HepG2 (cell line): ENCODE data around the gene AHCYL1. TPM values are rescaled to one million over a fixed set of nuclear protein-coding genes. Genes with fewer than 3 reads are reported as not detected.

ENCODE experiments used
- ATAC-seq: fragments of 200-7000 bp; cut with Tn5 transposase; 3 replicates; pipeline ENCODE4 v1.9.1; 2020; ENCODE audit warnings: mild to moderate bottlenecking, moderate library complexity
- BruUV-seq: library from RNA; stranded (reverse); fragments of 400-500 nt; replicated peaks from 2 replicates; lab custom pipeline; 2021; lab: Mats Ljungman, UMichigan
- CTCF ChIA-PET: fragments of 300-600 bp; formaldehyde crosslinking; extraction: SDS; loops from one replicate; lab custom pipeline; 2021; ENCODE audit warnings: low total read pairs, inconsistent platforms, low intra/inter-chr PET ratio; lab: Yijun Ruan, JAX
- POLR2A ChIA-PET: fragments of 350-600 bp; sonication (Branson Sonifier 250); formaldehyde crosslinking; loops from one replicate; lab custom pipeline; 2020; ENCODE audit warnings: antibody characterized with exemption, inconsistent platforms; lab: Yijun Ruan, JAX
- DNase-seq: peaks from one replicate; pipeline ENCODE4 v3.0.0-alpha.2; 2015; ENCODE audit warnings: low spot score
- FAIRE-seq: peaks from 3 replicates; lab custom pipeline; 2011; peaks lifted over from hg19 to GRCh38; lab: Jason Lieb, UNC
- H2AFZ ChIP-seq: one replicate; pipeline ENCODE4 v1.6.1; 2011; ENCODE audit warnings: low read length, inconsistent platforms
- H3K27ac ChIP-seq: fragments of 300-600 bp; 3 replicates; pipeline ENCODE4 v1.8.0; 2011; ENCODE audit warnings: mixed run types, mild to moderate bottlenecking, mixed read lengths, low read length, inconsistent platforms; ENCODE audit not compliant: insufficient read depth; ENCODE audit errors: extremely low read length
- H3K27me3 ChIP-seq, 2 experiments: fragments of 200-600 bp in 1 of 2; 2 replicates in 1 of 2; 3 replicates in 1 of 2; pipeline versions ENCODE4 v1.6.0 to v1.8.0; 2011; ENCODE audit warnings: low read length in 2 of 2, mild to moderate bottlenecking in 2 of 2, moderate library complexity in 2 of 2, inconsistent platforms in 1 of 2; ENCODE audit not compliant: insufficient read depth in 2 of 2, control insufficient read depth in 1 of 2
- H3K36me3 ChIP-seq, 2 experiments: fragments of 200-600 bp in 1 of 2; replicated peaks in 1 of 2; 2 replicates in 1 of 2; 3 replicates in 1 of 2; pipeline versions ENCODE4 v1.5.1 to v1.8.0; 2011; ENCODE audit warnings: low read length in 2 of 2, inconsistent platforms in 1 of 2; ENCODE audit not compliant: insufficient read depth in 2 of 2, control insufficient read depth in 1 of 2
- H3K4me1 ChIP-seq: 2 replicates; pipeline ENCODE4 v1.5.1; 2012; ENCODE audit warnings: low read length, inconsistent platforms; ENCODE audit not compliant: insufficient read depth
- H3K4me2 ChIP-seq: 2 replicates; pipeline ENCODE4 v1.6.0; 2011; ENCODE audit warnings: low read depth, low read length, inconsistent platforms
- H3K4me3 ChIP-seq, 3 experiments: fragments of 200-600 bp in 1 of 3; sonication (generic), shearing (Covaris generic) in 1 of 3; replicated peaks in 1 of 3; 2 replicates each; pipeline ENCODE4 v1.5.1; 2011 to 2016; ENCODE audit warnings: low read length in 3 of 3, inconsistent platforms in 2 of 3, low read depth in 2 of 3, mild to moderate bottlenecking in 2 of 3, control low read depth in 1 of 3, mixed read lengths in 1 of 3; ENCODE audit not compliant: insufficient read depth in 1 of 3
- H3K79me2 ChIP-seq: one replicate; pipeline ENCODE4 v1.6.1; 2011; ENCODE audit warnings: low read length, inconsistent platforms; ENCODE audit not compliant: insufficient read depth
- H3K9ac ChIP-seq: 2 replicates; pipeline ENCODE4 v1.6.0; 2011; ENCODE audit warnings: mild to moderate bottlenecking, low read depth, low read length, inconsistent platforms; ENCODE audit not compliant: insufficient read depth
- H3K9me3 ChIP-seq: 2 replicates; pipeline ENCODE4 v1.5.1; 2012; ENCODE audit warnings: mild to moderate bottlenecking, low read length
- H4K20me1 ChIP-seq: 2 replicates; pipeline ENCODE4 v1.6.0; 2011; ENCODE audit warnings: inconsistent platforms, mild to moderate bottlenecking, low read length, moderate library complexity; ENCODE audit not compliant: insufficient read depth
- ESRRA ChIP-seq: sonication (generic); formaldehyde crosslinking; IDR thresholded peaks from 2 replicates; pipeline ENCODE4 v1.5.1; 2020; ENCODE audit warnings: mild to moderate bottlenecking, low read depth, missing genetic modification reagents
- KAT8 ChIP-seq: IDR thresholded peaks from 2 replicates; pipeline ENCODE4 v1.6.1; 2016; ENCODE audit warnings: missing genetic modification reagents, missing compliant biosample characterization
- ZKSCAN1 ChIP-seq: fragments of 150-350 bp; IDR thresholded peaks from 2 replicates; pipeline ENCODE4 v1.6.1; 2014; ENCODE audit warnings: low read length
- ZNF281 ChIP-seq: sonication (generic); formaldehyde crosslinking; IDR thresholded peaks from 2 replicates; pipeline ENCODE4 v1.4.0; 2020; ENCODE audit warnings: missing genetic modification reagents, borderline replicate concordance
- ZNF672 ChIP-seq: sonication (generic); formaldehyde crosslinking; IDR thresholded peaks from 2 replicates; pipeline ENCODE4 v1.8.1; 2022; ENCODE audit warnings: missing genetic modification reagents
- ZNF770 ChIP-seq: sonication (generic); formaldehyde crosslinking; IDR thresholded peaks from 2 replicates; pipeline ENCODE4 v1.5.0; 2020; ENCODE audit warnings: mild to moderate bottlenecking, missing genetic modification reagents
- WGBS: methylation state at CpG from one replicate; pipeline ENCODE4 v1.1.6; 2017; ENCODE audit warnings: low lambda C conversion rate; 5-methylcytosine and 5-hydroxymethylcytosine counted together
- in situ Hi-C: cut with HindIII; loops from 2 replicates; pipeline ENCODE4 v1.10.0; 2017; ENCODE audit warnings: low pct_unique_long_range_greater_than_20kb; ENCODE audit not compliant: extremely low pct_ligation_motif_present
- intact Hi-C: fragments of 100-400 bp; cut with micrococcal nuclease; formaldehyde crosslinking; loops from one replicate; pipeline ENCODE4 v1.10.0; 2022; ENCODE audit not compliant: unreplicated experiment
- polyA plus RNA-seq, 8 experiments: library from polyadenylated mRNA; depleted of rRNA in 3 of 8; stranded (reverse) in 7 of 8; unstranded in 1 of 8; fragments of >200 nt; fragmentation: Illumina TruSeq in 4 of 8; extraction: Trizol in 4 of 8; gene quantifications; 2 replicates each; pipeline versions ENCODE4 v1.2.1 to v1.2.3, GENCODE V29; 2011 to 2016; ENCODE audit warnings: low read depth in 4 of 8, missing spikeins in 1 of 8, mixed read lengths in 1 of 8; ENCODE audit not compliant: insufficient read depth in 1 of 8
- total RNA-seq, 5 experiments: library from RNA; depleted of rRNA; stranded (reverse); fragments of >200 nt; fragmentation: Illumina TruSeq; extraction: Trizol; gene quantifications; 2 replicates each; pipeline ENCODE4 v1.2.3, GENCODE V29; 2016; ENCODE audit warnings: low read depth in 1 of 5
- TF ChIP-seq, protein P1 (sequence below): sonication (generic); formaldehyde crosslinking; IDR thresholded peaks from 2 replicates; pipeline ENCODE4 v1.4.0; 2020; ENCODE audit warnings: missing genetic modification reagents

Gene AHCYL1
- total and polyA plus RNA-seq, 2 of the 13 experiments (the other 11 are each of a cell fraction or from before 2014, with no cell fraction given): 40.9 to 76.3 TPM

- DNase-seq: no peak
- Histone ChIP-seq H4K20me1 (peaks cover 3% of the 10 kb centered on the region; the same call in 1 of the 2 replicates), H3K4me1 (peaks cover 86% of the 10 kb centered on the region), H3K79me2 (peaks cover 30% of the 10 kb centered on the region), H3K27me3 (no peaks in the 10 kb centered on the region; a peak in 1 of 5 replicates), H3K4me3 (peak overlapping the region in 2 of 3 experiments; percentile 31 to 94; a peak in 4 of 6 replicates), H3K9me3 (peaks cover 3% of the 10 kb centered on the region), H3K36me3 (no peaks in the 10 kb centered on the region), H3K27ac (no peak overlapping the region), H3K9ac (no peak overlapping the region), H2AFZ (peak overlapping the region; percentile 79), H3K4me2 (peak overlapping the region; percentile 96)
- no peak for FAIRE-seq
- ATAC-seq: peak; percentile 39
- BruUV-seq: no TSS peak
- ChIA-PET POLR2A (interaction anchor here (1.1 to 3.7 kb wide), 16 partner anchors 24 to 435 kb away, joined by 3 to 67 read pairs (median 6); partner anchors contain the start of genes CSF1, EPS8L3, GNAI3 and GSTM3), CTCF (interaction anchor here (1.1 to 3.6 kb wide), 6 partner anchors 23 to 210 kb away, joined by 4 to 48 read pairs (median 8); no protein-coding TSS in a partner anchor)
- 19% methylated on average over 5 of the region's 5 CpGs for WGBS
- intact Hi-C loops (loop anchor here (1.0 to 10.0 kb wide), 6 partner anchors 23 to 439 kb away; partner anchors contain the start of genes GNAI3 and GSTM5), in situ Hi-C loops (loop anchor here (5.0 to 10.0 kb wide), 3 partner anchors 61 to 339 kb away; no protein-coding TSS in a partner anchor)
- TF ChIP-seq, protein P1, sequence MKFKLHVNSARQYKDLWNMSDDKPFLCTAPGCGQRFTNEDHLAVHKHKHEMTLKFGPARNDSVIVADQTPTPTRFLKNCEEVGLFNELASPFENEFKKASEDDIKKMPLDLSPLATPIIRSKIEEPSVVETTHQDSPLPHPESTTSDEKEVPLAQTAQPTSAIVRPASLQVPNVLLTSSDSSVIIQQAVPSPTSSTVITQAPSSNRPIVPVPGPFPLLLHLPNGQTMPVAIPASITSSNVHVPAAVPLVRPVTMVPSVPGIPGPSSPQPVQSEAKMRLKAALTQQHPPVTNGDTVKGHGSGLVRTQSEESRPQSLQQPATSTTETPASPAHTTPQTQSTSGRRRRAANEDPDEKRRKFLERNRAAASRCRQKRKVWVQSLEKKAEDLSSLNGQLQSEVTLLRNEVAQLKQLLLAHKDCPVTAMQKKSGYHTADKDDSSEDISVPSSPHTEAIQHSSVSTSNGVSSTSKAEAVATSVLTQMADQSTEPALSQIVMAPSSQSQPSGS (CRISPR knock-in tag): peak; percentile 10; the same call in 1 of the 2 replicates
- TF ChIP-seq ESRRA (CRISPR knock-in tag) (0 out of 2 replicates have a peak, but pooled peaks have one; percentile 4), KAT8 (no peak), ZKSCAN1 (peak; percentile 84), ZNF672 (0 out of 2 replicates have a peak, but pooled peaks have one; percentile 15), ZNF770 (0 out of 2 replicates have a peak, but pooled peaks have one; percentile 18), ZNF281 (CRISPR knock-in tag) (no peak)
- TF ChIP-seq, all 625 proteins: peak for 5
Measured at GRCh38 chr1:109983380-109984189, 980 bp upstream of the AHCYL1 start.
